Endothelial cell of umbilical vein (primary cell): Measurements from ENCODE around the gene TMEM151B. TPM values are rescaled to one million over a fixed set of nuclear protein-coding genes. Genes with fewer than 3 reads are reported as not detected.

ENCODE experiments used
- BruUV-seq: library from RNA; stranded (reverse); fragments of 400-500 nt; replicated peaks from 2 replicates; lab custom pipeline; 2021; lab: Mats Ljungman, UMichigan
- CTCF ChIA-PET: fragments of 300-600, 350-600 bp; sonication (Branson Sonifier 250); formaldehyde crosslinking; loops from one replicate; lab custom pipeline; 2021; ENCODE audit warnings: antibody characterized with exemption, inconsistent platforms; lab: Charles Lee
- POLR2A ChIA-PET: fragments of 300-600, 350-600 bp; sonication (Branson Sonifier 250); formaldehyde crosslinking; loops from one replicate; lab custom pipeline; 2021; ENCODE audit warnings: antibody characterized with exemption, inconsistent platforms; lab: Charles Lee
- DNase-seq: peaks from one replicate; pipeline ENCODE4 v3.0.0-alpha.2; 2011; ENCODE audit warnings: low read depth, low spot score
- FAIRE-seq: peaks from 2 replicates; lab custom pipeline; 2011; peaks lifted over from hg19 to GRCh38; lab: Jason Lieb, UNC
- H2AFZ ChIP-seq: 2 replicates; pipeline ENCODE4 v1.6.0; 2012; ENCODE audit warnings: low read depth, low read length, control low read depth, inconsistent platforms
- H3K27ac ChIP-seq: 2 replicates; pipeline ENCODE4 v1.5.1; 2011; ENCODE audit warnings: low read depth, mild to moderate bottlenecking, control low read depth, low read length, moderate library complexity; ENCODE audit not compliant: insufficient read depth
- H3K27me3 ChIP-seq, 2 experiments: 2 replicates each; pipeline versions ENCODE4 v1.6.0 to v1.6.1; 2011; ENCODE audit warnings: low read length in 2 of 2, mixed read lengths in 1 of 2; ENCODE audit not compliant: control insufficient read depth in 2 of 2, insufficient read depth in 2 of 2
- H3K36me3 ChIP-seq, 2 experiments: 2 replicates in 1 of 2; 3 replicates in 1 of 2; pipeline ENCODE4 v1.5.1; 2011; ENCODE audit warnings: low read length in 2 of 2, mild to moderate bottlenecking in 1 of 2, moderate library complexity in 1 of 2; ENCODE audit not compliant: control insufficient read depth in 2 of 2, insufficient read depth in 2 of 2; ENCODE audit errors: extremely low read depth in 1 of 2
- H3K4me1 ChIP-seq: 3 replicates; pipeline ENCODE4 v1.5.1; 2011; ENCODE audit warnings: mild to moderate bottlenecking, low read length; ENCODE audit not compliant: control insufficient read depth, insufficient read depth; ENCODE audit errors: extremely low read depth
- H3K4me2 ChIP-seq: 2 replicates; pipeline ENCODE4 v1.6.1; 2011; ENCODE audit warnings: low read length, control low read depth, mixed read lengths; ENCODE audit not compliant: insufficient read depth
- H3K4me3 ChIP-seq, 3 experiments: fragments of 200-600 bp in 1 of 3; sonication (generic), shearing (Covaris generic) in 1 of 3; replicated peaks in 1 of 3; 2 replicates each; pipeline ENCODE4 v1.5.1; 2011 to 2016; ENCODE audit warnings: control low read depth in 3 of 3, low read length in 3 of 3, mild to moderate bottlenecking in 2 of 3, inconsistent platforms in 1 of 3, low read depth in 1 of 3, moderate library complexity in 1 of 3; ENCODE audit not compliant: insufficient read depth in 1 of 3
- H3K79me2 ChIP-seq: 2 replicates; pipeline ENCODE4 v1.6.0; 2012; ENCODE audit warnings: low read length, inconsistent platforms; ENCODE audit not compliant: control insufficient read depth, insufficient read depth
- H3K9ac ChIP-seq: replicated peaks from 2 replicates; pipeline ENCODE3; 2011; ENCODE audit warnings: low read length, control low read depth; ENCODE audit not compliant: insufficient read depth; ENCODE audit errors: extremely low read depth
- H3K9me1 ChIP-seq: replicated peaks from 3 replicates; pipeline ENCODE4 v1.6.0; 2011; ENCODE audit warnings: mild to moderate bottlenecking, low read length; ENCODE audit not compliant: control insufficient read depth, insufficient read depth; ENCODE audit errors: extremely low read depth
- H3K9me3 ChIP-seq: replicated peaks from 2 replicates; pipeline ENCODE4 v1.5.1; 2012; ENCODE audit warnings: low read length, inconsistent platforms; ENCODE audit not compliant: control insufficient read depth, insufficient read depth
- H4K20me1 ChIP-seq: replicated peaks from 2 replicates; pipeline ENCODE3; 2011; ENCODE audit warnings: mild to moderate bottlenecking, low read length; ENCODE audit not compliant: control insufficient read depth, insufficient read depth; ENCODE audit errors: extremely low read depth
- CTCF ChIP-seq, 2 donors: IDR thresholded peaks; 1 replicate in 1 of 2; 2 replicates in 1 of 2; pipeline ENCODE4 v1.5.1; 2011; ENCODE audit warnings: low read length in 2 of 2, mild to moderate bottlenecking in 2 of 2, moderate library complexity in 2 of 2, control low read depth in 1 of 2, inconsistent platforms in 1 of 2, low read depth in 1 of 2; ENCODE audit not compliant: insufficient read depth in 1 of 2; ENCODE audit errors: extremely low read depth in 1 of 2
- EZH2 ChIP-seq: IDR thresholded peaks from 2 replicates; pipeline ENCODE4 v1.6.1; 2012; ENCODE audit warnings: borderline replicate concordance, low read depth, mild to moderate bottlenecking, moderate library complexity, low read length, inconsistent platforms; ENCODE audit not compliant: severe bottlenecking
- FOS ChIP-seq: IDR thresholded peaks from 2 replicates; pipeline ENCODE4 v1.6.1; 2011; ENCODE audit warnings: mild to moderate bottlenecking, low read length, moderate library complexity, borderline replicate concordance; ENCODE audit not compliant: insufficient read depth
- GATA2 ChIP-seq: IDR thresholded peaks from 2 replicates; pipeline ENCODE4 v1.7.0; 2011; ENCODE audit warnings: low read depth, mild to moderate bottlenecking, moderate library complexity, mixed read lengths, low read length; ENCODE audit not compliant: insufficient read length, insufficient read depth
- JUN ChIP-seq: IDR thresholded peaks from 2 replicates; pipeline ENCODE4 v1.6.1; 2011; ENCODE audit warnings: borderline replicate concordance, low read depth; ENCODE audit not compliant: insufficient read length, insufficient read depth
- MAX ChIP-seq: IDR thresholded peaks from 2 replicates; pipeline ENCODE4 v1.6.1; 2011; ENCODE audit not compliant: insufficient read depth, insufficient read length
- MYC ChIP-seq: IDR thresholded peaks from one replicate; pipeline ENCODE4 v1.6.1; 2011; ENCODE audit warnings: mild to moderate bottlenecking, low read depth, low read length
- POLR2A ChIP-seq: IDR thresholded peaks from 2 replicates; pipeline ENCODE4 v1.6.1; 2012; ENCODE audit warnings: low read depth, mild to moderate bottlenecking, control low read depth, low read length
- POLR2AphosphoS5 ChIP-seq: IDR thresholded peaks from 2 replicates; pipeline ENCODE4 v1.6.1; 2012; ENCODE audit warnings: low read depth, mild to moderate bottlenecking, control low read depth, low read length, moderate library complexity; ENCODE audit not compliant: insufficient read depth
- dilution Hi-C: fragments of 300-500 bp; cut with MboI; formaldehyde crosslinking; loops from one replicate; pipeline ENCODE4 v1.15.0; 2019; ENCODE audit warnings: low sequenced_read_pairs; ENCODE audit not compliant: extremely low pct_ligation_motif_present
- intact Hi-C: fragments of 100-400 bp; cut with micrococcal nuclease; formaldehyde crosslinking; loops from one replicate; pipeline ENCODE4 v1.10.0; 2022
- polyA plus RNA-seq, 4 experiments: library from polyadenylated mRNA; depleted of rRNA in 3 of 4; stranded (reverse) in 3 of 4; unstranded in 1 of 4; fragments of >200 nt; gene quantifications; 2 replicates each; pipeline versions ENCODE4 v1.2.1 to v1.2.3, GENCODE V29; 2011 to 2012; ENCODE audit warnings: missing spikeins in 1 of 4
- total RNA-seq: library from RNA; stranded (reverse); gene quantifications from 2 replicates; pipeline ENCODE4 v1.2.3, GENCODE V29; 2021

Gene TMEM151B
- total and polyA plus RNA-seq, 2 donors (not counting 3 experiments of a cell fraction or from before 2014, with no cell fraction given): 0.03 to 0.07 TPM

GRCh38 chr6:44353336-44353735 is 83.1 kb downstream of the TMEM151B start:
- Histone ChIP-seq H3K79me2 (no peaks in the 10 kb centered on the region), H2AFZ (no peak overlapping the region), H3K9ac (no peak overlapping the region), H3K36me3 (no peaks in the 10 kb centered on the region), H3K4me1 (no peaks in the 10 kb centered on the region), H3K4me2 (no peak overlapping the region), H4K20me1 (no peaks in the 10 kb centered on the region), H3K27me3 (peaks cover 5 to 8% of the 10 kb centered on the region in 2 experiments), H3K9me3 (no peaks in the 10 kb centered on the region), H3K9me1 (no peaks in the 10 kb centered on the region), H3K27ac (no peak overlapping the region), H3K4me3 (no peak overlapping the region)
- ChIA-PET POLR2A (no interaction called here), CTCF (interaction anchor here (1.5 kb wide), 1 partner anchor 16 kb away, joined by 5 read pairs; no protein-coding TSS in a partner anchor)
- intact Hi-C loops (no loop called here), dilution Hi-C loops (no loop called here)
- no peak for TF ChIP-seq EZH2
- TF ChIP-seq POLR2A: no peak
- TF ChIP-seq MYC: no peak
- TF ChIP-seq JUN: no peak
- no peak for TF ChIP-seq FOS
- no peak for TF ChIP-seq CTCF (IDR thresholded peaks at IDR 0.05; ENCODE audit: extremely low read depth in 1 of 2, insufficient read depth in 1 of 2, low read depth in 1 of 2, low read length in 2 of 2)
- no peak for TF ChIP-seq POLR2AphosphoS5
- no peak for TF ChIP-seq GATA2
- TF ChIP-seq MAX: no peak
- FAIRE-seq (no peak), DNase-seq (no peak)
- no TSS peak for BruUV-seq
